GM12892 (cell line): ENCODE measurements around the gene CD93.

Experiments
- DNase-seq: peaks from one replicate; pipeline ENCODE4 v3.0.0; 2011; ENCODE audit not compliant: insufficient read length
- FAIRE-seq: peaks from 2 replicates; lab custom pipeline; 2011; peaks lifted over from hg19 to GRCh38; lab: Jason Lieb, UNC
- POLR2A ChIP-seq: IDR thresholded peaks from 2 replicates; pipeline ENCODE4 v1.6.1; 2011; ENCODE audit warnings: low read depth, low read length, control low read depth
- POLR2AphosphoS5 ChIP-seq: IDR thresholded peaks from 2 replicates; pipeline ENCODE4 v1.6.1; 2011; ENCODE audit warnings: low read depth, low read length, control low read depth
- TAF1 ChIP-seq: IDR thresholded peaks from 2 replicates; pipeline ENCODE4 v1.6.1; 2011; ENCODE audit warnings: low read depth, mild to moderate bottlenecking, control low read depth, low read length, borderline replicate concordance

CD93 gene

GRCh38 chr20:23046431-23046830 is 39.7 kb downstream of the CD93 start:
- FAIRE-seq (no peak), DNase-seq (no peak)

GRCh38 chr20:23043376-23043775 is 42.7 kb downstream of the CD93 start:
- FAIRE-seq (no peak), DNase-seq (no peak)
- TF ChIP-seq POLR2AphosphoS5 (no peak), POLR2A (no peak), TAF1 (no peak)

More at GRCh38 chr20:23046431-23046830, 39.7 kb downstream of the CD93 start:
- no peak for TF ChIP-seq POLR2AphosphoS5
- TF ChIP-seq TAF1 = no peak
- TF ChIP-seq POLR2A = no peak

GRCh38 chr20:23042270-23042669 is 43.9 kb downstream of the CD93 start:
- no peak for DNase-seq
- no peak for FAIRE-seq
- TF ChIP-seq POLR2AphosphoS5 (no peak), POLR2A (no peak), TAF1 (no peak)

- FAIRE-seq (no peak), DNase-seq (no peak)
- TF ChIP-seq TAF1 = no peak
- no peak for TF ChIP-seq POLR2AphosphoS5
- no peak for TF ChIP-seq POLR2A
Observed at GRCh38 chr20:23039885-23040508, 46.1 kb downstream of the CD93 start.

- TF ChIP-seq TAF1 = no peak
- no peak for TF ChIP-seq POLR2A
- TF ChIP-seq POLR2AphosphoS5 = no peak
- DNase-seq = no peak
- FAIRE-seq = no peak
Observed at GRCh38 chr20:23039136-23039875, 46.8 kb downstream of the CD93 start.

- DNase-seq (no peak), FAIRE-seq (no peak)
- TF ChIP-seq POLR2A (no peak), POLR2AphosphoS5 (no peak), TAF1 (no peak)
Observed at GRCh38 chr20:23037017-23037481, 49.1 kb downstream of the CD93 start.

- no peak for TF ChIP-seq TAF1
- TF ChIP-seq POLR2AphosphoS5 = no peak
- no peak for FAIRE-seq
Observed at GRCh38 chr20:23036371-23036770, 49.8 kb downstream of the CD93 start.

GRCh38 chr20:23035731-23036130 is 50.4 kb downstream of the CD93 start:
- no peak for FAIRE-seq
- no peak for DNase-seq
- no peak for TF ChIP-seq POLR2A
- no peak for TF ChIP-seq POLR2AphosphoS5
- TF ChIP-seq TAF1 = no peak

More at GRCh38 chr20:23036371-23036770, 49.8 kb downstream of the CD93 start:
- DNase-seq = no peak

- TF ChIP-seq TAF1 (no peak), POLR2A (no peak), POLR2AphosphoS5 (no peak)
- no peak for DNase-seq
- FAIRE-seq = no peak
Observed at GRCh38 chr20:23034721-23035671, 51.1 kb downstream of the CD93 start, which contains the start of gene SSTR4. SSTR4 (plus strand) TSS chr20:23035312; CDS start chr20:23035484, 172 bp downstream.

- DNase-seq = no peak
- TF ChIP-seq POLR2A (no peak), TAF1 (no peak), POLR2AphosphoS5 (no peak)
- no peak for FAIRE-seq
Observed at GRCh38 chr20:23033918-23034317, 52.2 kb downstream of the CD93 start.

- FAIRE-seq = no peak
- no peak for TF ChIP-seq POLR2A
- DNase-seq = no peak
Observed at GRCh38 chr20:23032750-23033078, 53.4 kb downstream of the CD93 start.
